PC-9 (cell line): ENCODE data around the gene TCIRG1.

ENCODE experiments used
- EZH2 ChIP-seq: fragments of 200-600 bp; sonication (generic); IDR thresholded peaks from 2 replicates; pipeline ENCODE4 v1.8.0; 2017; ENCODE audit warnings: antibody characterized with exemption, low read depth
- TF ChIP-seq, protein P1 (sequence below): fragments of 200-600 bp; sonication (generic); conservative IDR thresholded peaks from 2 replicates; pipeline ENCODE4 v1.6.1; 2017; ENCODE audit warnings: mixed run types, antibody characterized with exemption, mild to moderate bottlenecking, moderate library complexity

DNA sequence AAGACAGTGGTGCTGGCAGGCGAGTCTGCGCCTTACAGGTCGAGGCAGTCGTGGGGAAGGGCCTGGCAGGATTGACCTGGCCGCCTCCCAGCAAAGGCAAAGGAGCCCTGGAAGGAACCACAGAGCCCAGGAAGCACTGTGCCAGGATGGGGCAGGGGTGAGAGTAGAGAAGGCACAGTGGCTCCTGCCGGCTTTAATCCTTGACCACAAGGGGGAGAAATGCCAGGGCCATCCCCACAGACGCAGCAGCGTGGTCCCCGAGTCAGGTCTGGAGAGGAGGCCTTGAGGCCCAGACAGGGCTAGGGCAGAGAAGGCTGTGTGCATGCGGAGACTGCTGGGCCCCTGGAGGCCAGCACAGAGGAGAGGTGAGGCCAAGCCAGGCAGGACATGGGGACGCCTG, 18.2 kb upstream of the TCIRG1 start:
- TF ChIP-seq, protein P1, sequence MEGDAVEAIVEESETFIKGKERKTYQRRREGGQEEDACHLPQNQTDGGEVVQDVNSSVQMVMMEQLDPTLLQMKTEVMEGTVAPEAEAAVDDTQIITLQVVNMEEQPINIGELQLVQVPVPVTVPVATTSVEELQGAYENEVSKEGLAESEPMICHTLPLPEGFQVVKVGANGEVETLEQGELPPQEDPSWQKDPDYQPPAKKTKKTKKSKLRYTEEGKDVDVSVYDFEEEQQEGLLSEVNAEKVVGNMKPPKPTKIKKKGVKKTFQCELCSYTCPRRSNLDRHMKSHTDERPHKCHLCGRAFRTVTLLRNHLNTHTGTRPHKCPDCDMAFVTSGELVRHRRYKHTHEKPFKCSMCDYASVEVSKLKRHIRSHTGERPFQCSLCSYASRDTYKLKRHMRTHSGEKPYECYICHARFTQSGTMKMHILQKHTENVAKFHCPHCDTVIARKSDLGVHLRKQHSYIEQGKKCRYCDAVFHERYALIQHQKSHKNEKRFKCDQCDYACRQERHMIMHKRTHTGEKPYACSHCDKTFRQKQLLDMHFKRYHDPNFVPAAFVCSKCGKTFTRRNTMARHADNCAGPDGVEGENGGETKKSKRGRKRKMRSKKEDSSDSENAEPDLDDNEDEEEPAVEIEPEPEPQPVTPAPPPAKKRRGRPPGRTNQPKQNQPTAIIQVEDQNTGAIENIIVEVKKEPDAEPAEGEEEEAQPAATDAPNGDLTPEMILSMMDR = peak; percentile 45
- no peak for TF ChIP-seq EZH2
